Peyer's patch (tissue), 4 donors: ENCODE results near the gene RHD.
"Not testable (repeated sequence)": the region's sequence is repeated elsewhere in the genome, so short reads cannot be mapped to it uniquely, and the experiment has no call there.

ENCODE experiments used
- CTCF ChIP-seq, 6 experiments: fragments of 450-650 bp in 4 of 6; fragments of 200-600 bp in 2 of 6; sonication (generic) in 1 of 6; IDR thresholded peaks; one replicate each; pipeline ENCODE4 v1.5.1; 2017 to 2019; ENCODE audit warnings: antibody characterized with exemption in 6 of 6, mild to moderate bottlenecking in 3 of 6, moderate library complexity in 1 of 6
- POLR2A ChIP-seq, 2 donors: fragments of 450-650 bp; IDR thresholded peaks; one replicate each; pipeline ENCODE4 v1.5.1; 2017; ENCODE audit warnings: antibody characterized with exemption in 2 of 2, mild to moderate bottlenecking in 2 of 2, moderate library complexity in 2 of 2

- TF ChIP-seq CTCF, POLR2A (IDR thresholded peaks at IDR 0.05): not testable (repeated sequence)
Measured at GRCh38 chr1:25324407-25324806, 52.1 kb downstream of the RHD start.
